ENCODE data around the gene ITPR1.

The ITPR1 gene

GRCh38 chr3:4818164-4818563, 325.0 kb downstream of the ITPR1 start:
- H3K9ac ChIP-seq (ENCODE audit: low read length), result no peak overlapping the region
- H3K79me1 ChIP-seq (replicated peaks; ENCODE audit: low read length, poor library complexity, severe bottlenecking), result no peaks in the 10 kb centered on the region
- H3K27ac ChIP-seq (ENCODE audit: low read length, poor library complexity, severe bottlenecking), result no peak overlapping the region
- DNase-seq, result no peak
- 94% methylated on average over 11 of the region's 13 CpGs for WGBS
- no peak overlapping the region for H2BK120ac ChIP-seq (ENCODE audit: low read depth, low read length)
- H3K27me3 ChIP-seq (ENCODE audit: control insufficient read depth in 1 of 2, insufficient read depth in 1 of 2, low read length in 2 of 2), result peaks cover 0 to 3% of the 10 kb centered on the region in 2 experiments
- H3K4me2 ChIP-seq (ENCODE audit: low read length, poor library complexity, severe bottlenecking), result no peak overlapping the region
- no peak overlapping the region for H2BK12ac ChIP-seq (ENCODE audit: low read length in 2 of 2)
- no peak overlapping the region for H3K14ac ChIP-seq (ENCODE audit: low read length in 2 of 2)
- peaks cover 0 to 9% of the 10 kb centered on the region in 2 experiments for H3K36me3 ChIP-seq (ENCODE audit: control insufficient read depth in 1 of 2, insufficient read depth in 2 of 2, low read depth in 1 of 2, low read length in 2 of 2)
- peaks cover 24% of the 10 kb centered on the region for H3K4me1 ChIP-seq (ENCODE audit: control insufficient read depth, insufficient read depth, low read depth, low read length)
- H3K18ac ChIP-seq (ENCODE audit: low read depth in 1 of 2, low read length in 2 of 2), result no peak overlapping the region
- H3K23ac ChIP-seq (ENCODE audit: low read length in 2 of 2), result no peak overlapping the region
- H3K9me3 ChIP-seq (ENCODE audit: control insufficient read depth, low read length), result peaks cover 27% of the 10 kb centered on the region
- no peak overlapping the region for H3K4ac ChIP-seq (ENCODE audit: low read depth in 1 of 2, low read length in 2 of 2)
- no peak overlapping the region for H2BK15ac ChIP-seq (ENCODE audit: low read depth, poor library complexity, severe bottlenecking)
- H2AK5ac ChIP-seq (ENCODE audit: low read length, severe bottlenecking), result no peak overlapping the region
- no peak overlapping the region for H2BK5ac ChIP-seq (ENCODE audit: low read depth, low read length, poor library complexity, severe bottlenecking)
- no peak overlapping the region for H4K91ac ChIP-seq (ENCODE audit: low read length)
- no peak overlapping the region for H3K4me3 ChIP-seq (ENCODE audit: insufficient read depth in 1 of 2, low read depth in 1 of 2, low read length in 2 of 2)
- H2AFZ ChIP-seq (ENCODE audit: low read depth, low read length), result no peak overlapping the region
- H4K8ac ChIP-seq (ENCODE audit: low read length), result no peak overlapping the region

- 80% methylated on average over 9 of the region's 12 CpGs for whole genome bisulfite sequencing
- H3K36me3 ChIP-seq (ENCODE audit: control insufficient read depth in 1 of 2, insufficient read depth in 2 of 2, low read depth in 1 of 2, low read length in 2 of 2), result peaks cover 0 to 9% of the 10 kb centered on the region in 2 experiments
Observed at GRCh38 chr3:4818986-4819693, 326.0 kb downstream of the ITPR1 start.

DNA sequence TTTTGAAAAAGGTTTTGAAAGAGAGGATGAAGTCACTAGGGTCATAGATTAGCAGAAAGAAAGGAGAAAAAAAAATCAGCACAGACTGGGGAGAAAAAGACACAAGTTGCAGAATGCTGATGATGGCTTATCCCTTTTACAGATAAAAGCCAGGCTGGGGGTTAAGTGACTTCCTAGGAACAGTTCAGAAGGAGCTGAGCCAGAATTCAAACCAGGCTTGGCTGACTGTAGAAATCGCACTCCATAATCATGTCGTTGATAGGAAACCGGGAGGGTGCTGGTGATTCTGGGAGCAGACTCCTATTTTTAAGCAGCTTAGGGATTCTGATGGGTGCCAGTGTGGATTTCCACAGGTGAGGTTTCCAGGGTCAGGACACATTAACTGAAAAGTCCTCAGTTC, 326.6 kb downstream of the ITPR1 start:
- 60% methylated on average over 3 of the region's 3 CpGs for WGBS
- no peak overlapping the region for H2AFZ ChIP-seq (ENCODE audit: low read depth, low read length)
- no peak overlapping the region for H3K23ac ChIP-seq (ENCODE audit: low read length in 2 of 2)
- H3K9me3 ChIP-seq (ENCODE audit: control insufficient read depth, low read length), result peaks cover 27% of the 10 kb centered on the region
- no peak overlapping the region for H2BK15ac ChIP-seq (ENCODE audit: low read depth, poor library complexity, severe bottlenecking)
- H4K8ac ChIP-seq (ENCODE audit: low read length), result no peak overlapping the region
- no peak overlapping the region for H3K27ac ChIP-seq (ENCODE audit: low read length, poor library complexity, severe bottlenecking)
- H2AK5ac ChIP-seq (ENCODE audit: low read length, severe bottlenecking), result no peak overlapping the region
- no peak overlapping the region for H3K4ac ChIP-seq (ENCODE audit: low read depth in 1 of 2, low read length in 2 of 2)
- DNase-seq, result no peak
- H3K36me3 ChIP-seq (ENCODE audit: control insufficient read depth in 1 of 2, insufficient read depth in 2 of 2, low read depth in 1 of 2, low read length in 2 of 2), result peaks cover 0 to 9% of the 10 kb centered on the region in 2 experiments
- no peak overlapping the region for H2BK120ac ChIP-seq (ENCODE audit: low read depth, low read length)
- no peak overlapping the region for H2BK5ac ChIP-seq (ENCODE audit: low read depth, low read length, poor library complexity, severe bottlenecking)
- H3K14ac ChIP-seq (ENCODE audit: low read length in 2 of 2), result no peak overlapping the region
- no peak overlapping the region for H2BK12ac ChIP-seq (ENCODE audit: low read length in 2 of 2)
- no peak overlapping the region for H3K9ac ChIP-seq (ENCODE audit: low read length)
- no peak overlapping the region for H3K18ac ChIP-seq (ENCODE audit: low read depth in 1 of 2, low read length in 2 of 2)
- peaks cover 0 to 3% of the 10 kb centered on the region in 2 experiments for H3K27me3 ChIP-seq (ENCODE audit: control insufficient read depth in 1 of 2, insufficient read depth in 1 of 2, low read length in 2 of 2)
- no peak overlapping the region for H3K4me2 ChIP-seq (ENCODE audit: low read length, poor library complexity, severe bottlenecking)
- no peaks in the 10 kb centered on the region for H3K79me1 ChIP-seq (replicated peaks; ENCODE audit: low read length, poor library complexity, severe bottlenecking)
- H4K91ac ChIP-seq (ENCODE audit: low read length), result no peak overlapping the region
- no peak overlapping the region for H3K4me3 ChIP-seq (ENCODE audit: insufficient read depth in 1 of 2, low read depth in 1 of 2, low read length in 2 of 2)
- peaks cover 23% of the 10 kb centered on the region for H3K4me1 ChIP-seq (ENCODE audit: control insufficient read depth, insufficient read depth, low read depth, low read length)

More at GRCh38 chr3:4818986-4819693, 326.0 kb downstream of the ITPR1 start:
- no peak overlapping the region for H2BK5ac ChIP-seq (ENCODE audit: low read depth, low read length, poor library complexity, severe bottlenecking)
- no peak overlapping the region for H4K91ac ChIP-seq (ENCODE audit: low read length)
- H3K9ac ChIP-seq (ENCODE audit: low read length), result no peak overlapping the region
- H3K79me1 ChIP-seq (replicated peaks; ENCODE audit: low read length, poor library complexity, severe bottlenecking), result no peaks in the 10 kb centered on the region
- peaks cover 0 to 3% of the 10 kb centered on the region in 2 experiments for H3K27me3 ChIP-seq (ENCODE audit: control insufficient read depth in 1 of 2, insufficient read depth in 1 of 2, low read length in 2 of 2)
- no peak overlapping the region for H3K4me3 ChIP-seq (ENCODE audit: insufficient read depth in 1 of 2, low read depth in 1 of 2, low read length in 2 of 2)
- H3K18ac ChIP-seq (ENCODE audit: low read depth in 1 of 2, low read length in 2 of 2), result no peak overlapping the region
- peaks cover 27% of the 10 kb centered on the region for H3K9me3 ChIP-seq (ENCODE audit: control insufficient read depth, low read length)
- H2AK5ac ChIP-seq (ENCODE audit: low read length, severe bottlenecking), result no peak overlapping the region
- H2AFZ ChIP-seq (ENCODE audit: low read depth, low read length), result no peak overlapping the region
- no peak overlapping the region for H3K23ac ChIP-seq (ENCODE audit: low read length in 2 of 2)
- H2BK15ac ChIP-seq (ENCODE audit: low read depth, poor library complexity, severe bottlenecking), result no peak overlapping the region
- H4K8ac ChIP-seq (ENCODE audit: low read length), result no peak overlapping the region
- no peak overlapping the region for H2BK120ac ChIP-seq (ENCODE audit: low read depth, low read length)
- DNase-seq, result no peak
- H3K14ac ChIP-seq (ENCODE audit: low read length in 2 of 2), result no peak overlapping the region
- peaks cover 23% of the 10 kb centered on the region for H3K4me1 ChIP-seq (ENCODE audit: control insufficient read depth, insufficient read depth, low read depth, low read length)
- no peak overlapping the region for H3K4me2 ChIP-seq (ENCODE audit: low read length, poor library complexity, severe bottlenecking)
- H3K27ac ChIP-seq (ENCODE audit: low read length, poor library complexity, severe bottlenecking), result no peak overlapping the region
- no peak overlapping the region for H2BK12ac ChIP-seq (ENCODE audit: low read length in 2 of 2)
- no peak overlapping the region for H3K4ac ChIP-seq (ENCODE audit: low read depth in 1 of 2, low read length in 2 of 2)

GRCh38 chr3:4820296-4821121, 327.4 kb downstream of the ITPR1 start:
- H2BK120ac ChIP-seq (ENCODE audit: low read depth, low read length), result no peak overlapping the region
- H3K23ac ChIP-seq (ENCODE audit: low read length in 2 of 2), result no peak overlapping the region
- 89% methylated on average over 16 of the region's 17 CpGs for WGBS
- H2BK12ac ChIP-seq (ENCODE audit: low read length in 2 of 2), result peak overlapping the region in 1 of 2 experiments; percentile 3
- peaks cover 0 to 9% of the 10 kb centered on the region in 2 experiments for H3K36me3 ChIP-seq (ENCODE audit: control insufficient read depth in 1 of 2, insufficient read depth in 2 of 2, low read depth in 1 of 2, low read length in 2 of 2)
- no peak overlapping the region for H3K27ac ChIP-seq (ENCODE audit: low read length, poor library complexity, severe bottlenecking)
- no peak overlapping the region for H4K8ac ChIP-seq (ENCODE audit: low read length)
- DNase-seq, result no peak
- H4K91ac ChIP-seq (ENCODE audit: low read length), result no peak overlapping the region
- H3K14ac ChIP-seq (ENCODE audit: low read length in 2 of 2), result no peak overlapping the region
- no peak overlapping the region for H3K9ac ChIP-seq (ENCODE audit: low read length)
- H3K4ac ChIP-seq (ENCODE audit: low read depth in 1 of 2, low read length in 2 of 2), result peak overlapping the region in 1 of 2 experiments; percentile 51
- H2AK5ac ChIP-seq (ENCODE audit: low read length, severe bottlenecking), result peak overlapping the region; percentile 76
- H3K27me3 ChIP-seq (ENCODE audit: control insufficient read depth in 1 of 2, insufficient read depth in 1 of 2, low read length in 2 of 2), result peaks cover 0 to 3% of the 10 kb centered on the region in 2 experiments
- H3K4me2 ChIP-seq (ENCODE audit: low read length, poor library complexity, severe bottlenecking), result no peak overlapping the region
- H3K9me3 ChIP-seq (ENCODE audit: control insufficient read depth, low read length), result peaks cover 27% of the 10 kb centered on the region
- H3K4me1 ChIP-seq (ENCODE audit: control insufficient read depth, insufficient read depth, low read depth, low read length), result peaks cover 21% of the 10 kb centered on the region
- no peak overlapping the region for H3K18ac ChIP-seq (ENCODE audit: low read depth in 1 of 2, low read length in 2 of 2)
- peak overlapping the region; percentile 52 for H2BK15ac ChIP-seq (ENCODE audit: low read depth, poor library complexity, severe bottlenecking)
- H2BK5ac ChIP-seq (ENCODE audit: low read depth, low read length, poor library complexity, severe bottlenecking), result no peak overlapping the region
- H3K79me1 ChIP-seq (replicated peaks; ENCODE audit: low read length, poor library complexity, severe bottlenecking), result no peaks in the 10 kb centered on the region
- H2AFZ ChIP-seq (ENCODE audit: low read depth, low read length), result no peak overlapping the region
- no peak overlapping the region for H3K4me3 ChIP-seq (ENCODE audit: insufficient read depth in 1 of 2, low read depth in 1 of 2, low read length in 2 of 2)

Measured in mesenchymal stem cell (in vitro differentiated cells and primary cell).